Stimulated activated CD4-positive, alpha-beta T cell treated with anti-CD3 and anti-CD28 coated beads, TNF-alpha, amount 100 ng/mL, for 48 hours (primary cell): ENCODE data around the gene REG1B.

Experiments used
- DNase-seq, 3 donors: peaks; one replicate each; pipeline ENCODE4 v3.0.0-alpha.2; 2020; ENCODE audit warnings: low read depth in 3 of 3

REG1B gene, protein sequence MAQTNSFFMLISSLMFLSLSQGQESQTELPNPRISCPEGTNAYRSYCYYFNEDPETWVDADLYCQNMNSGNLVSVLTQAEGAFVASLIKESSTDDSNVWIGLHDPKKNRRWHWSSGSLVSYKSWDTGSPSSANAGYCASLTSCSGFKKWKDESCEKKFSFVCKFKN

GRCh38 chr2:79087785-79088364 lies at the start of gene REG1B:
REG1B (minus strand) TSS chr2:79087993; CDS start chr2:79087612, 381 bp downstream.
- DNase-seq: no peak

DNA sequence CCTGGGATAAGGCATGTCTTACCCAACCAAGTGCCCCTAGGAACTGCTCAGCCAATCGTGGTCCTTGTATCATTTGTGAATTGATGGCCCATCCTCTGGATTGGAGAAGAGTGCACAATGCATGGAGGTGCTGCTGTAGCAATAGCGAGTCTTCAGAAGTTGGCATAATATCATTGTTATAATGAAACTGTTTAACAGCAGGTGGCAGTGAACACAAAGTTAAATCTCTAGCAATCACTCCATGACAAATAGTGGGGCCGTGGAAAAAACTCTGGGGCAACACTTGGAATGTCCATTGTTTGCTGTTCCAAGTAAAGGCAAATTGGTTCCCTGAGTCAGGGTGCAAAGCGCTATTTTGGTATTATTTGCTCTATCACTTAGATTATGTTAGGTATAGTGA lies 43.9 kb upstream of the REG1B start:
- DNase-seq: no peak

- no peak for DNase-seq
Observed at GRCh38 chr2:79129804-79130203, 42.0 kb upstream of the REG1B start.

GRCh38 chr2:79129260-79129659 lies 41.5 kb upstream of the REG1B start:
- no peak for DNase-seq

GRCh38 chr2:79128406-79128805 lies 40.6 kb upstream of the REG1B start:
- no peak for DNase-seq

GRCh38 chr2:79125721-79125985 lies 37.9 kb upstream of the REG1B start:
- DNase-seq: no peak

DNA sequence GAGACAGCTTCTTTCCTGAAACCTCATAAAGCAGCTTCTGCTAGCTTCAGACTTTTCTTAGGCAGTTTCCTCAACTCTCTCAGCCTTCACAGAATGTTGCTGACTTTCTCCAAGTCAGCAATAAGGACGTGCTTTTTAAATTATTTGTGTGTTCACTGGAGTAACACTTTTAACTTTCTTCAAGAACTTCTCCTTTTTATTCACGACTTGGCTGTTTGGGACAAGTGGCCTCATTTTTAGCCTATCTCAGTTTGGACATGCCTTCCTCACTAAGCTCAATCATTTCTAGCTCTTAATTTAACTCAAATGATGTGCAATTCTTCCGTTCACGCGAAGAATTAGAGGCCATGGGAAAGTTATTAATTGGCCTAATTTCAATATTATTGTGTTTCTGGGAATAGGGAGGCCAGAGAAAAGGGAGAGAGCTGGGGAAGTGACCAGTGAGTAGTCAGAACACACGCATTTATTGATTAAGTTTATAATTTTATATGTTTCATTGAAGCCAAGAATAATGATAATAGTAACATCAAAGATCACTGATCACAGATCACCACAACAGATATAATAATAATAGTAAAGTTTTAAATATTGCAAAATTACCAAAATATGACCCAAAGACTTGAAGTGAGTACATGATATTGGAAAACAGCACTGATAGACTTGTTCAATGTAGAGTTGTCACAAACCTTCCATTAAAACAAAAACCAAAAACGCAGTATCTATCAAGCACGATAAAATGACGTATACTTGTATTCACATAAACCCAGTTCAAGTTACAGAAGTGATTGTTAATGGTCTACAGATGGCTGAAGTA lies 37.3 kb upstream of the REG1B start:
- DNase-seq: no peak

DNA sequence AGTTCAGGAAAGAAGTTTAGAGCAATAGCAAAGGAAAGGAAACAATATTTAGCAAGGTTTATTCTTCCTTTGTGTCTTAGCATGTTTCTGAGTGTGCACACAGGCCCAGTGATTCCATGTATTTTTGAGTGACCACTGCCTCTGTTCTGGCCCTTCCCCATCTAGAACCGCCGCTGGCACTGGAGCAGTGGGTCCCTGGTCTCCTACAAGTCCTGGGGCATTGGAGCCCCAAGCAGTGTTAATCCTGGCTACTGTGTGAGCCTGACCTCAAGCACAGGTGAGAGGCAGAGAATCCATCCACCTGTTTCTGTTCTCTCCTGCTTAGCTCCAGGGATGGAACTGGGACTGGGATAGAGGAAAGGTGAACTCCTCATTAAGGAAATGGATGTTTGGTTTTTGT lies 34.9 kb upstream of the REG1B start:
- no peak for DNase-seq

DNA sequence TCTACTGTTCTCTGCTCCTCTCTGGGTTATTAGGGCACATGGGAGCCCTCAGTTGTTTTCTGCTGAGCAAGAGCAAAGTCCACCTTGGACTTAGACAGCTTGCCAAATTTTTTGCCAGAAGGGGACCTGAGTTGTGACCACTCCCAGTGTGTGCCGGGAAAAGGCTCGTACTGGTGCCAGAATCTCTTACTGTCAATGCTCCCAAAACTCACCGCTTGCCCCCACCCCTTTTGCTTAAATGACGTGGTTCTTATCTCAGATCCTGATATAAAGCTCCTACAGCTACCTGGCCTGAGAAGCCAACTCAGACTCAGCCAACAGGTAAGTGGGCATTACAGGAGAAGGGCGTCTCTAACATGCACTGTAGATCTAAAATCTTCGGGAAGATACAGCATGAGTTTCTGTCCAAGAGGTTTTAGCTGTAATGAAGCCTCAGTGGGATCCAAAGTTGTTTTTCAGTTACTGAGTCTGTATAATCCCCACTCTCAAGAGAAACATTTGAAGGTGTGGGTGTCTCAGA lies 32.5 kb upstream of the REG1B start, which contains the start of gene REG1A:
Gene REG1A, plus strand, starts transcription at position 295 of the 520 bp plus-strand sequence. CDS start 374 bp downstream, outside the sequence.
- no peak for DNase-seq

GRCh38 chr2:79116997-79117928 lies 29.5 kb upstream of the REG1B start:
- no peak for DNase-seq

DNA sequence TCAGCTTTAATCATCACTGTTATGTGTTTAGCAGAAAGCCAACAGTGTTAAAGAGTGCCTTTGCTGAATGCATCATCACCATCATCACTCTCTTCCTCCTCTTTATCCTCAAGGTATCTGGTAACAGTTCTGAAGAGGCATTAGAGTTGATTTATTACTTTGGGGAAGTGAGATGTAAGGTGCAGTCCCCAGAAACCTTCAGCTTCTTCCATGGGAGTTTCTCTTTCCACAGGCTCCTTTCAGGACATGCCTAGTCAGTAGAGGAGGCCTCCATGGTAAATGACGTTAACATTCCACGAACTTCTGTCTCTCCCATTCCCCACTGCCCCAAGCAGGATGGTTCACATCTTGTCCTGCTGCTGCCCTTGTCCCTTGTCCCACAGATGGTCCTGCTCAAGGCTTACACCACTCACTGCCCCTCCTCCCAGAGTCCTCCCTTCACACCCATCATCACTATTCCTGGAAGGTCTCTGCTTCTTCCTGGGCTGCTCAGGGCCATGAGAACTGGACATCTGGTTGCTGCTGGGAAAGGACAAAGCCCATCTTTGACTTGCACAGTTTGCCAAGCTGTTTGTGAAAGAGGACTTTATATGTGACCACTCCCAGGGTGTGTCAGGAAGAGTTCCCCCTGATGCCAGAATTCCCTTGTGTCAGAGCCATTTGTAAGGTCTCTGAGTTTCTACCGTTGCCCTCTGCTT lies 27.2 kb upstream of the REG1B start:
- DNase-seq: no peak

GRCh38 chr2:79112269-79112668 lies 24.5 kb upstream of the REG1B start:
- DNase-seq: no peak

GRCh38 chr2:79105259-79105658 lies 17.5 kb upstream of the REG1B start:
- no peak for DNase-seq

- DNase-seq: no peak
Observed at GRCh38 chr2:79103214-79103613, 15.4 kb upstream of the REG1B start.

DNA sequence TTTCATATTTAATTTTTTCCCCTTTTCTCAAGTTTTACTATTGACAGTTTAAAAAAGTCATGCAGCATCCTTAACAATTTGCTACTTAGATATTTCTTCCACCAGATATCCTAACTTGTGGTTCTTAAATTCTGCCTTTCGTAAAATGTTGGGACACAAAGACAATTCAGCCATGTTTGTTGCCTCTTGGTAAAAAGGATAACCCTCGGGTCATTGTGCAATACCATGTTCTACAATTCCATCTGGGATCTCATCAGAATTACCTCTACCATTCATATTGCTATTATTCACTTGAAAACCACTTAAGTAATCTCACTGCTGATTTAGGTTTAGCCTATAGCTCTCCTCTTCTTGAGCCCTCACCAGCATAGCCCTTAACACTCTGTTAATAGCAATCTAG lies 13.2 kb upstream of the REG1B start:
- DNase-seq: no peak

- DNase-seq: no peak
Observed at GRCh38 chr2:79100285-79100684, 12.5 kb upstream of the REG1B start.

GRCh38 chr2:79099140-79099686 lies 11.4 kb upstream of the REG1B start:
- no peak for DNase-seq

GRCh38 chr2:79097843-79098242 lies 10.1 kb upstream of the REG1B start:
- DNase-seq: no peak

DNA sequence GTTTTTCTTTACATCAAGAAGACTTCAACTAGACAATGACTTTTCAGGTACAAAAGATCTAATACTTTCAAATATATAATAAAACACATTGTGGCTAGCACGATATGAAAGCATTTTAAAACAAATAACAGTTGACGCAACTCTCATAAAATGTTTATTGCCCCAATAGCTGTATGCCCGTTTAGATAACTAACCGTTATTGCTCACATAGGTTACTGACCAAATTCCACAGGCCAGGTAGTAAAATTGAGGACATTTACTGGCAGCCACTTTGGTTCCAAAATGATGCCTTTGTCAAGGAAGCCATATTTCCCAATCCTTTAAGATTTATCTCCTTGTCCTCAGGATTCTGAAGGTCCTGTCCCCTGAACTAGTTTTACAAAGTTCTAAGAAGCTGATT lies 2.9 kb upstream of the REG1B start:
- no peak for DNase-seq

DNA sequence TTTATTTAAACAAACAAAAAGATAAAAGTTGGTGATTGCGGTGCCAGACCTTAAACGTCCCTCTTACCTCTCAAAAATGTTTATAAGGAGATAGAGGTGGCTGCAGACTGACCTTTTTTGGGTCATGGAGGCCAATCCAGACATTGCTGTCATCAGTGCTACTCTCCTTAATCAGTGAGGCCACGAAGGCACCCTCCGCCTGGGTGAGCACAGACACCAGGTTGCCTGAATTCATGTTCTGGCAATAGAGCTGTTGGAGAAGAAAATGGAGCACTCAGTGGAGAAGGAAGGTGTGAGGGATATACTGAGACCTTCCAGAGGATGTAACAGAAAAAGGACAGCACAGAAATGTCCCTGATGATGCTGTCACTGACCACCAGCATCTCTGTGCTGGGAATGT lies 1.5 kb downstream of the REG1B start:
- no peak for DNase-seq

DNA sequence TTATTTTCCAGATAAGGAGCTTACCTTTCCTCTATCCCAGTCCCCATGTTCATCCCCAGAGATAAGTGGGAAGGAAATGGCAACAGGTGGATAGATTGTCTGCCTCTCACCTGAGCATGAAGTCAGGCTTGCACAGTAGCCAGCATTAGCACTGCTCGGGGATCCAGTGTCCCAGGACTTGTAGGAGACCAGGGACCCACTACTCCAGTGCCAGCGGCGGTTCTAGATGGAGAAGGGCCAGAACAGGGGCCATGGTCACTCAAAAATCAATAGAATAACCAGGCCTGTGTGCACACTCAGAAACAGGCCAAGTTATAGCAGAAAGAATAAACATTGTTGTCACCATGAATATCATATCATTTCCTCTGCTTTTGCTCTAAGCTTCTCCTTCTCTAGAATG lies 2.4 kb downstream of the REG1B start:
- DNase-seq: no peak
